Omental fat pad (tissue), 4 donors: ENCODE measurements around the gene NME7. TPM values are rescaled to one million over a fixed set of nuclear protein-coding genes. Genes with fewer than 3 reads are reported as not detected.

Experiments used
- ATAC-seq: fragments of 150-250 bp; one replicate; pipeline ENCODE4 v1.9.1; 2016; ENCODE audit warnings: mild to moderate bottlenecking, moderate library complexity; ENCODE audit not compliant: low FRiP score
- DNase-seq: peaks from one replicate; pipeline ENCODE4 v3.0.0-alpha.2; 2019; ENCODE audit warnings: low spot score
- CTCF ChIP-seq, 3 donors: fragments of 450-650 bp; IDR thresholded peaks; one replicate each; pipeline ENCODE4 v1.5.1; 2016 to 2017; ENCODE audit warnings: antibody characterized with exemption in 3 of 3, mild to moderate bottlenecking in 3 of 3, moderate library complexity in 2 of 3
- total RNA-seq, 4 donors: library from RNA; depleted of rRNA; stranded (reverse); fragments of >200 nt; gene quantifications; one replicate each; pipeline ENCODE4 v1.1.0, GENCODE V29; 2016

NME7 gene
- total RNA-seq, 4 donors from 2014 or later, result 9.0 to 16.8 (median 9.3) TPM

- no peak for ATAC-seq
- DNase-seq, result no peak
- no peak for TF ChIP-seq CTCF (IDR thresholded peaks at IDR 0.05)
Measured at GRCh38 chr1:169117014-169117413, 250.6 kb downstream of the NME7 start.

GRCh38 chr1:169115891-169116585 is 251.6 kb downstream of the NME7 start:
- ATAC-seq (peak; percentile 63), DNase-seq (peak; percentile 45)
- TF ChIP-seq CTCF (IDR thresholded peaks at IDR 0.05), result no peak

- no peak for TF ChIP-seq CTCF (IDR thresholded peaks at IDR 0.05)
- ATAC-seq (peak; percentile 24), DNase-seq (no peak)
Measured at GRCh38 chr1:169113613-169114119, 253.9 kb downstream of the NME7 start.

GRCh38 chr1:169112241-169112640 is 255.4 kb downstream of the NME7 start:
- no peak for DNase-seq
- no peak for ATAC-seq
- no peak for TF ChIP-seq CTCF (IDR thresholded peaks at IDR 0.05)

- DNase-seq, result no peak
- no peak for ATAC-seq
- no peak for TF ChIP-seq CTCF (IDR thresholded peaks at IDR 0.05)
Measured at GRCh38 chr1:169111472-169111871, 256.1 kb downstream of the NME7 start.

GRCh38 chr1:169110689-169111447 is 256.7 kb downstream of the NME7 start:
- no peak for DNase-seq
- TF ChIP-seq CTCF (IDR thresholded peaks at IDR 0.05), result no peak
- ATAC-seq, result no peak
